Neural progenitor cell (in vitro differentiated cells): ENCODE results near the gene CCDC102B. TPM values are rescaled to one million over a fixed set of nuclear protein-coding genes. Genes with fewer than 3 reads are reported as not detected.

Experiments
- DNase-seq: peaks from one replicate; pipeline ENCODE4 v3.0.0-alpha.2; 2016; ENCODE audit warnings: low spot score
- H2AFZ ChIP-seq: fragments of 200-600 bp; sonication (generic); replicated peaks from 2 replicates; pipeline ENCODE4 v1.6.1; 2016; ENCODE audit warnings: antibody characterized with exemption
- H3F3A ChIP-seq: fragments of 200-600 bp; sonication (generic); 2 replicates; pipeline ENCODE4 v1.6.1; 2016; ENCODE audit warnings: antibody characterized with exemption, low read depth
- H3K27ac ChIP-seq: fragments of 200-600 bp; sonication (generic); 2 replicates; pipeline ENCODE4 v1.5.1; 2016; ENCODE audit warnings: mild to moderate bottlenecking
- H3K27me3 ChIP-seq: fragments of 200-600 bp; sonication (generic); 2 replicates; pipeline ENCODE4 v1.6.1; 2016; ENCODE audit warnings: mild to moderate bottlenecking, moderate library complexity
- H3K36me3 ChIP-seq: fragments of 200-600 bp; sonication (generic); 2 replicates; pipeline ENCODE4 v1.5.1; 2016
- H3K4me1 ChIP-seq: fragments of 200-600 bp; sonication (generic); 2 replicates; pipeline ENCODE4 v1.6.1; 2016; ENCODE audit warnings: mixed run types
- H3K4me2 ChIP-seq: fragments of 200-600 bp; sonication (generic); 2 replicates; pipeline ENCODE4 v1.6.1; 2016
- H3K4me3 ChIP-seq: fragments of 200-600 bp; sonication (generic); 2 replicates; pipeline ENCODE4 v1.5.1; 2016
- H3K79me2 ChIP-seq: fragments of 200-600 bp; sonication (generic); 2 replicates; pipeline ENCODE4 v1.6.1; 2016; ENCODE audit warnings: low read depth
- H3K9ac ChIP-seq: fragments of 200-600 bp; sonication (generic); 2 replicates; pipeline ENCODE4 v1.6.1; 2016
- H3K9me3 ChIP-seq: fragments of 200-600 bp; sonication (generic); 2 replicates; pipeline ENCODE4 v1.5.1; 2016; ENCODE audit warnings: low read depth
- H4K20me1 ChIP-seq: fragments of 200-600 bp; sonication (generic); 2 replicates; pipeline ENCODE4 v1.6.1; 2016; ENCODE audit warnings: low read depth
- H3K27ac Mint-ChIP-seq: 3 replicates; pipeline ENCODE4 v1.8.0; 2021; ENCODE audit warnings: mixed read lengths
- H3K27me3 Mint-ChIP-seq: 2 replicates; pipeline ENCODE4 v1.8.0; 2022; ENCODE audit warnings: low read depth, mild to moderate bottlenecking, inconsistent platforms, moderate library complexity, mixed read lengths; ENCODE audit not compliant: insufficient read depth
- H3K36me3 Mint-ChIP-seq: 3 replicates; pipeline ENCODE4 v1.8.0; 2021; ENCODE audit warnings: mixed read lengths
- H3K4me1 Mint-ChIP-seq: 3 replicates; pipeline ENCODE4 v1.8.0; 2021; ENCODE audit warnings: mixed read lengths
- H3K4me3 Mint-ChIP-seq: 3 replicates; pipeline ENCODE4 v1.8.0; 2021; ENCODE audit warnings: mild to moderate bottlenecking, moderate library complexity, mixed read lengths
- H3K9me3 Mint-ChIP-seq: 3 replicates; pipeline ENCODE4 v1.8.0; 2020; ENCODE audit warnings: mixed read lengths
- EZH2 ChIP-seq: fragments of 200-600 bp; sonication (generic); IDR thresholded peaks from 2 replicates; pipeline ENCODE4 v1.6.1; 2017; ENCODE audit warnings: antibody characterized with exemption, mild to moderate bottlenecking, moderate library complexity
- EZH2phosphoT487 ChIP-seq: fragments of 200-600 bp; sonication (generic); IDR thresholded peaks from 2 replicates; pipeline ENCODE4 v1.6.1; 2017; ENCODE audit warnings: antibody characterized with exemption
- total RNA-seq: library from RNA; depleted of rRNA; stranded (reverse); fragments of >200 nt; gene quantifications from 2 replicates; pipeline ENCODE4 v1.2.3, GENCODE V29; 2015; ENCODE audit warnings: low replicate concordance
- TF ChIP-seq, protein P1 (sequence below): fragments of 200-600 bp; sonication (generic); IDR thresholded peaks from 2 replicates; pipeline ENCODE4 v1.5.1; 2017; ENCODE audit warnings: antibody characterized with exemption, mild to moderate bottlenecking

CCDC102B gene
- total RNA-seq, 1 donor from 2014 or later, result 26.2 TPM

- Histone ChIP-seq H2AFZ (no peak overlapping the region), H3K27me3 (no peaks in the 10 kb centered on the region), H3K9me3 (no peaks in the 10 kb centered on the region), H3K4me2 (no peak overlapping the region), H3K79me2 (no peaks in the 10 kb centered on the region), H3K27ac (no peak overlapping the region), H3K36me3 (no peaks in the 10 kb centered on the region), H3K4me1 (no peaks in the 10 kb centered on the region), H3K9ac (no peak overlapping the region), H3F3A (no peaks in the 10 kb centered on the region), H4K20me1 (no peaks in the 10 kb centered on the region), H3K4me3 (no peak overlapping the region)
- Mint-ChIP-seq H3K27ac (no peak overlapping the region), H3K4me3 (no peak overlapping the region), H3K4me1 (no peaks in the 10 kb centered on the region), H3K9me3 (peaks cover 5% of the 10 kb centered on the region), H3K27me3 (no peaks in the 10 kb centered on the region), H3K36me3 (no peaks in the 10 kb centered on the region)
- DNase-seq, result no peak
- TF ChIP-seq EZH2phosphoT487 (no peak), EZH2 (no peak)
- TF ChIP-seq, protein P1, sequence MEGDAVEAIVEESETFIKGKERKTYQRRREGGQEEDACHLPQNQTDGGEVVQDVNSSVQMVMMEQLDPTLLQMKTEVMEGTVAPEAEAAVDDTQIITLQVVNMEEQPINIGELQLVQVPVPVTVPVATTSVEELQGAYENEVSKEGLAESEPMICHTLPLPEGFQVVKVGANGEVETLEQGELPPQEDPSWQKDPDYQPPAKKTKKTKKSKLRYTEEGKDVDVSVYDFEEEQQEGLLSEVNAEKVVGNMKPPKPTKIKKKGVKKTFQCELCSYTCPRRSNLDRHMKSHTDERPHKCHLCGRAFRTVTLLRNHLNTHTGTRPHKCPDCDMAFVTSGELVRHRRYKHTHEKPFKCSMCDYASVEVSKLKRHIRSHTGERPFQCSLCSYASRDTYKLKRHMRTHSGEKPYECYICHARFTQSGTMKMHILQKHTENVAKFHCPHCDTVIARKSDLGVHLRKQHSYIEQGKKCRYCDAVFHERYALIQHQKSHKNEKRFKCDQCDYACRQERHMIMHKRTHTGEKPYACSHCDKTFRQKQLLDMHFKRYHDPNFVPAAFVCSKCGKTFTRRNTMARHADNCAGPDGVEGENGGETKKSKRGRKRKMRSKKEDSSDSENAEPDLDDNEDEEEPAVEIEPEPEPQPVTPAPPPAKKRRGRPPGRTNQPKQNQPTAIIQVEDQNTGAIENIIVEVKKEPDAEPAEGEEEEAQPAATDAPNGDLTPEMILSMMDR, result no peak
Measured at GRCh38 chr18:68984342-68984741, 186.5 kb downstream of the CCDC102B start.

DNA sequence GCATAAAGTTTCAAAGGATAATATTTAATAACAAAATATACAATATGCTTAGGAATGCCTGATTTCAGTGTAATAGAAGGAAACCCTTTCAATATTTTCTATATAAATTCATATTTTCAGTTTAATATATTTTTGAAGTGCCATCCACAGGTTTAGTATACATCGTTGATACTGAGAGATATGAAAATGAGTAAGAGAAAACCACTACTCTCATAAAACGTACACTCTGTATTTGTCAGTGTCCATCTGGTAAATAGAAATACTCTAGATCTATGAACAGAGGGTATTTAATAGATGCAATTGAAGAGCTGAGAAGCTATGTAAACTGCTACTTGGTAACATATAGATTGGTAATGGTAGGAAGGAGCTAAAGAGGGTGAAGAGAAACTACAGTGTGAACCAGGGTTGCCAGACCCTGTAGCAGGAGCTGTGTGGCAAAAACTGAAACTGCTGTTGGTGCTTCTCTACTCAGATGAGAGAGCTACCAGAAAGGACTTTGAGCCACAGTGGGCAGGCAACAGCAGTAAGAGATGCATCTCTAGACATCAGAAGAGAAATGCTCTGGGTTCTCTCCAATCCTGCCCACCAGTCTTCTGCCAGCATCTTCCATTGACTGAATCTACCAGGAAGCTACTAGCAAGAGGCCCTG is 187.4 kb downstream of the CCDC102B start:
- H3K27ac Mint-ChIP-seq, result no peak overlapping the region
- Histone ChIP-seq H3K4me3 (no peak overlapping the region), H3K9ac (no peak overlapping the region), H4K20me1 (no peaks in the 10 kb centered on the region), H3K36me3 (no peaks in the 10 kb centered on the region), H2AFZ (no peak overlapping the region), H3F3A (no peaks in the 10 kb centered on the region), H3K27me3 (no peaks in the 10 kb centered on the region), H3K9me3 (no peaks in the 10 kb centered on the region), H3K27ac (no peak overlapping the region), H3K79me2 (no peaks in the 10 kb centered on the region), H3K4me2 (no peak overlapping the region), H3K4me1 (no peaks in the 10 kb centered on the region)
- no peak overlapping the region for H3K4me3 Mint-ChIP-seq
- TF ChIP-seq EZH2, result no peak
- TF ChIP-seq, protein P1, result no peak
- no peak for TF ChIP-seq EZH2phosphoT487
- no peak for DNase-seq
- peaks cover 5% of the 10 kb centered on the region for H3K9me3 Mint-ChIP-seq
- H3K36me3 Mint-ChIP-seq, result no peaks in the 10 kb centered on the region
- no peaks in the 10 kb centered on the region for H3K4me1 Mint-ChIP-seq
- H3K27me3 Mint-ChIP-seq, result no peaks in the 10 kb centered on the region

DNA sequence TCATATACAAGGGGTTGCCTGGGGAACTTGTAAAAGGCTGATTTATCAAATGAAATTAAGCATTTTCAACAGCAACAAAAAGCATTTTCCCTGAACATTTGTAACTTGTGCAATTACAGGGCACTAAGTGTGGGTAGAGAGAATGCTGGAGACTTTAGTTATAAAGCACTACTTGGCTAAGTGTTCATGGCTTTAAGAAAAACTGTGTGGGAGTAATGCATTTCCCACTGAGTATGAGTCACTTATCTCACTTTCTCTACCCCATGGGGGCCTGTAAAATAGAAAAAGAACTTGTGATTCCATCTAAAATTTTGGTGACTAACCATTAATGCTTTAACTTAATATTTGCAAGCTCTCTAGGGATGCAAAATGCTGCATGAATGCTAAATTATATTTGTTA is 193.4 kb downstream of the CCDC102B start:
- Mint-ChIP-seq H3K4me1 (peaks cover 13% of the 10 kb centered on the region), H3K27ac (no peak overlapping the region), H3K9me3 (peaks cover 16% of the 10 kb centered on the region), H3K27me3 (no peaks in the 10 kb centered on the region), H3K36me3 (no peaks in the 10 kb centered on the region), H3K4me3 (no peak overlapping the region)
- H3K4me3 ChIP-seq, result no peak overlapping the region
- H3K4me2 ChIP-seq, result no peak overlapping the region
- no peak for DNase-seq
- H3K9me3 ChIP-seq, result no peaks in the 10 kb centered on the region
- H4K20me1 ChIP-seq, result no peaks in the 10 kb centered on the region
- H3K9ac ChIP-seq, result no peak overlapping the region
- H3K79me2 ChIP-seq, result no peaks in the 10 kb centered on the region
- H3K4me1 ChIP-seq, result no peaks in the 10 kb centered on the region
- H3K27me3 ChIP-seq, result no peaks in the 10 kb centered on the region
- no peaks in the 10 kb centered on the region for H3F3A ChIP-seq
- H3K27ac ChIP-seq, result no peak overlapping the region
- no peak overlapping the region for H2AFZ ChIP-seq
- no peaks in the 10 kb centered on the region for H3K36me3 ChIP-seq
- TF ChIP-seq EZH2phosphoT487 (no peak), EZH2 (no peak)
- TF ChIP-seq, protein P1, result no peak
